Measurements from ENCODE around the gene CEP290.

Gene CEP290

GRCh38 chr12:88062474-88062873, 79.4 kb downstream of the CEP290 start:
- H3K4me1 ChIP-seq (ENCODE audit: control insufficient read depth, insufficient read depth, low read length, poor library complexity, severe bottlenecking): no peaks in the 10 kb centered on the region
- H3K27me3 ChIP-seq (replicated peaks; ENCODE audit: control insufficient read depth, insufficient read depth, low read length, poor library complexity, severe bottlenecking): no peaks in the 10 kb centered on the region
- no peak overlapping the region for H3K4me3 ChIP-seq (ENCODE audit: insufficient read depth, low read depth, low read length, poor library complexity, severe bottlenecking)
- H3K36me3 ChIP-seq (ENCODE audit: control insufficient read depth, insufficient read depth, low read length): peaks cover 15% of the 10 kb centered on the region
- no peak overlapping the region for H3K27ac ChIP-seq (ENCODE audit: insufficient read depth, low read length, poor library complexity, severe bottlenecking)
- H3K9me3 ChIP-seq (ENCODE audit: control insufficient read depth, low read length): no peaks in the 10 kb centered on the region
- DNase-seq: no peak

DNA sequence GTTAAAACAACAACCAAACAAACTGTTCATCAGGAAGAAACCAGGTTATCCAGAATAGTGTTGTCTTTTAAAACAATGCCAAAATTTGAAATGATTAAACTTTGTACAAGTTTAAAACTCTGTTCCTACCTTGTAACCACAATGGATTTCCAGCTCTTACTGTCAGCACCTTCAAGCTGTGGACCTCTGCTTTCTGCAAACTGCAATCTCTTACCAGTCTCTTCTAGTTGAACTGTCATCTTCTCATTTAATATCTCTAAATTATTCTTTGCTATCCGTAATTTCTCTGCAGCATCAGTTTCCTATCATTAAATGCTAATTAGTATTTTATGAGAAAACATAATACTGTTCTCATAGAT, 83.2 kb downstream of the CEP290 start:
- H3K27ac ChIP-seq (ENCODE audit: insufficient read depth, low read length, poor library complexity, severe bottlenecking): no peak overlapping the region

DNA sequence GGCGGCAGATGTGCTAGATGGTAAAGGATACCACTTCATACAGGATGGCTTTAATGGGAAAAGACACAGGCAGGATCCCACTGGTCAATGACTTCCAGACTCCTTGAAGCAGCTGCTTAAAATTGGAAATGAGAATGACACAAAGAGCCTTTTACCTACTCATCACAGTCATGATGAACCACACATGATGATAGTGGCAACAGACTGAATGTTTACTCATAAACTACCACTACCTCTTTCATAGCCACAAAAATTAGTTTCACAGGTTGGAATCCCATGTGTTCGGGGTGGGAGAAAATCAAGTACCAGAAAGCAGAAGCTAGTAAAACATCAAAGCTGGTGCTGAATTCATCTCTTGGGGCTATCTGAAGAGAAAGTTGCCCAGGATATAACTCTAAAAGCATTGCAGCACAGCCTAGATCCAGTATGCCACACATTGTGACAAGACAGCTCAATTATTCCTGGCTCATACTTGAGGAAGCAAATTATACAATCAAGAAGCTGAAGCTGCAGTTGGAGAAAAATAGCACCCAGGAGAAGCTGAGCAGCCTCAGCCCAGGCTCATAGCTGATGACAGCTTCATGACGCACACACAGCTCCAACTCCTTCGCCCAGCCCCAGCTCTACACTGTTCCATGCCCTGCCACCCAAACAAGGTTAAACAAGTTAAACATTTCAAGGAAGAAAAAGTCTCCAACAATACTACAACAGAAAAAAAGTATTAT, 83.7 kb downstream of the CEP290 start:
- H3K9me3 ChIP-seq (ENCODE audit: control insufficient read depth, low read length): no peaks in the 10 kb centered on the region
- no peak overlapping the region for H3K4me3 ChIP-seq (ENCODE audit: insufficient read depth, low read depth, low read length, poor library complexity, severe bottlenecking)
- H3K36me3 ChIP-seq (ENCODE audit: control insufficient read depth, insufficient read depth, low read length): peaks cover 22% of the 10 kb centered on the region
- no peaks in the 10 kb centered on the region for H3K4me1 ChIP-seq (ENCODE audit: control insufficient read depth, insufficient read depth, low read length, poor library complexity, severe bottlenecking)
- no peak for DNase-seq
- H3K27ac ChIP-seq (ENCODE audit: insufficient read depth, low read length, poor library complexity, severe bottlenecking): no peak overlapping the region
- H3K27me3 ChIP-seq (replicated peaks; ENCODE audit: control insufficient read depth, insufficient read depth, low read length, poor library complexity, severe bottlenecking): no peaks in the 10 kb centered on the region

More for the DNA sequence above, 83.2 kb downstream of the CEP290 start:
- Histone ChIP-seq H3K27me3 (replicated peaks; ENCODE audit: control insufficient read depth, insufficient read depth, low read length, poor library complexity, severe bottlenecking) (no peaks in the 10 kb centered on the region), H3K4me3 (ENCODE audit: insufficient read depth, low read depth, low read length, poor library complexity, severe bottlenecking) (no peak overlapping the region), H3K4me1 (ENCODE audit: control insufficient read depth, insufficient read depth, low read length, poor library complexity, severe bottlenecking) (no peaks in the 10 kb centered on the region), H3K9me3 (ENCODE audit: control insufficient read depth, low read length) (no peaks in the 10 kb centered on the region), H3K36me3 (ENCODE audit: control insufficient read depth, insufficient read depth, low read length) (peaks cover 22% of the 10 kb centered on the region)
- DNase-seq: no peak

- peaks cover 22% of the 10 kb centered on the region for H3K36me3 ChIP-seq (ENCODE audit: control insufficient read depth, insufficient read depth, low read length)
- no peak overlapping the region for H3K27ac ChIP-seq (ENCODE audit: insufficient read depth, low read length, poor library complexity, severe bottlenecking)
These were observed 85.3 kb downstream of the CEP290 start for GRCh38 chr12:88056571-88056970.

GRCh38 chr12:88052686-88053085, 89.2 kb downstream of the CEP290 start:
- no peak for DNase-seq
- Histone ChIP-seq H3K9me3 (ENCODE audit: control insufficient read depth, low read length) (no peaks in the 10 kb centered on the region), H3K4me3 (ENCODE audit: insufficient read depth, low read depth, low read length, poor library complexity, severe bottlenecking) (no peak overlapping the region), H3K27me3 (replicated peaks; ENCODE audit: control insufficient read depth, insufficient read depth, low read length, poor library complexity, severe bottlenecking) (no peaks in the 10 kb centered on the region), H3K27ac (ENCODE audit: insufficient read depth, low read length, poor library complexity, severe bottlenecking) (no peak overlapping the region), H3K4me1 (ENCODE audit: control insufficient read depth, insufficient read depth, low read length, poor library complexity, severe bottlenecking) (no peaks in the 10 kb centered on the region), H3K36me3 (ENCODE audit: control insufficient read depth, insufficient read depth, low read length) (peaks cover 33% of the 10 kb centered on the region)

More at GRCh38 chr12:88056571-88056970, 85.3 kb downstream of the CEP290 start:
- Histone ChIP-seq H3K9me3 (ENCODE audit: control insufficient read depth, low read length) (no peaks in the 10 kb centered on the region), H3K4me1 (ENCODE audit: control insufficient read depth, insufficient read depth, low read length, poor library complexity, severe bottlenecking) (no peaks in the 10 kb centered on the region), H3K4me3 (ENCODE audit: insufficient read depth, low read depth, low read length, poor library complexity, severe bottlenecking) (no peak overlapping the region), H3K27me3 (replicated peaks; ENCODE audit: control insufficient read depth, insufficient read depth, low read length, poor library complexity, severe bottlenecking) (no peaks in the 10 kb centered on the region)
- DNase-seq: no peak

- no peaks in the 10 kb centered on the region for H3K9me3 ChIP-seq (ENCODE audit: control insufficient read depth, low read length)
- no peaks in the 10 kb centered on the region for H3K4me1 ChIP-seq (ENCODE audit: control insufficient read depth, insufficient read depth, low read length, poor library complexity, severe bottlenecking)
- H3K27ac ChIP-seq (ENCODE audit: insufficient read depth, low read length, poor library complexity, severe bottlenecking): no peak overlapping the region
- no peak for DNase-seq
- no peak overlapping the region for H3K4me3 ChIP-seq (ENCODE audit: insufficient read depth, low read depth, low read length, poor library complexity, severe bottlenecking)
- no peaks in the 10 kb centered on the region for H3K27me3 ChIP-seq (replicated peaks; ENCODE audit: control insufficient read depth, insufficient read depth, low read length, poor library complexity, severe bottlenecking)
- peaks cover 48% of the 10 kb centered on the region for H3K36me3 ChIP-seq (ENCODE audit: control insufficient read depth, insufficient read depth, low read length)
These were observed 97.9 kb downstream of the CEP290 start for GRCh38 chr12:88044035-88044434.

DNA sequence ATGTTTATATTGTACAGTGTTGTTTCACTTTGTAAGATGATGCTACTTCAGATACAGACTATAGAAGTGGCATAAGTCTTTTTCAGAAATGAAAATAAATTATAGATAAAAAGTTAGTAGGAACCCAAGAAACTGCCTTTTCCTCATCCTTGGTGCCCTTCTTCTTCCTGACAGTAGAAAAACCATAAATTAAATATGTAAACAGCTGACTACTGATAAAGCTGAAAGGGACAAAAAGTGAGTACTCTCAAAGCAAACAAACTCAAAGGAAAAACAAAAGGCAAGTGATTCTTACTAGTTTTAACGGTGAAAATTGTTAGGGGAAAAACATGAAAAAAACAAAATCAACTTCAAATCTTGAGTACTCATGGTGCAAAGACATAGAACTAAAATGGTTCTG, 104.1 kb downstream of the CEP290 start:
- H3K27me3 ChIP-seq (replicated peaks; ENCODE audit: control insufficient read depth, insufficient read depth, low read length, poor library complexity, severe bottlenecking): no peaks in the 10 kb centered on the region
- DNase-seq: no peak
- no peak overlapping the region for H3K4me3 ChIP-seq (ENCODE audit: insufficient read depth, low read depth, low read length, poor library complexity, severe bottlenecking)
- H3K4me1 ChIP-seq (ENCODE audit: control insufficient read depth, insufficient read depth, low read length, poor library complexity, severe bottlenecking): peaks cover 18% of the 10 kb centered on the region
- H3K9me3 ChIP-seq (ENCODE audit: control insufficient read depth, low read length): no peaks in the 10 kb centered on the region
- H3K27ac ChIP-seq (ENCODE audit: insufficient read depth, low read length, poor library complexity, severe bottlenecking): no peak overlapping the region
- H3K36me3 ChIP-seq (ENCODE audit: control insufficient read depth, insufficient read depth, low read length): no peaks in the 10 kb centered on the region

- no peak for DNase-seq
- Histone ChIP-seq H3K36me3 (ENCODE audit: control insufficient read depth, insufficient read depth, low read length) (no peaks in the 10 kb centered on the region), H3K4me3 (ENCODE audit: insufficient read depth, low read depth, low read length, poor library complexity, severe bottlenecking) (peak overlapping the region; percentile 75), H3K4me1 (ENCODE audit: control insufficient read depth, insufficient read depth, low read length, poor library complexity, severe bottlenecking) (peaks cover 18% of the 10 kb centered on the region), H3K27me3 (replicated peaks; ENCODE audit: control insufficient read depth, insufficient read depth, low read length, poor library complexity, severe bottlenecking) (no peaks in the 10 kb centered on the region), H3K27ac (ENCODE audit: insufficient read depth, low read length, poor library complexity, severe bottlenecking) (no peak overlapping the region), H3K9me3 (ENCODE audit: control insufficient read depth, low read length) (no peaks in the 10 kb centered on the region)
These were observed 105.4 kb downstream of the CEP290 start for GRCh38 chr12:88036353-88036965.

DNA sequence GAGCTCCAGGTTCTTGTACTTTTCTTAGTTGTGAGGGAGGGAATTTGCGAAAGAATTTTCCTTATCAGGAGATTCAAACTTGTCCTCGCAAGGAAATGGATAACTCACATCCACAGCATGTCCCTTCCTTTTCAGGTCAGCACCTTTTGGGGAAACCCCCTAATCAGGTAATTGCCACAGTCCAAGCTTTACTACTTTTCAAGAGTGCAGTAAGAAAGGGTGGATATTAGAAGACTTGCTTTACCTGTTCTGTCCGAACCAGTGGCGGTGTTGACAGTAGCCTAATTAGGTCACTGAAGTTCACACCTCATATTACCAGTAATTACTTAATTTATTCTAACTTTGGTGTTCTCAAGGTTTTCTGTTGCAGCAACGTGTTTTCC, 106.0 kb downstream of the CEP290 start:
- Histone ChIP-seq H3K27ac (ENCODE audit: insufficient read depth, low read length, poor library complexity, severe bottlenecking) (peak overlapping the region; percentile 70), H3K4me3 (ENCODE audit: insufficient read depth, low read depth, low read length, poor library complexity, severe bottlenecking) (peak overlapping the region; percentile 75), H3K4me1 (ENCODE audit: control insufficient read depth, insufficient read depth, low read length, poor library complexity, severe bottlenecking) (peaks cover 18% of the 10 kb centered on the region), H3K27me3 (replicated peaks; ENCODE audit: control insufficient read depth, insufficient read depth, low read length, poor library complexity, severe bottlenecking) (no peaks in the 10 kb centered on the region), H3K9me3 (ENCODE audit: control insufficient read depth, low read length) (no peaks in the 10 kb centered on the region), H3K36me3 (ENCODE audit: control insufficient read depth, insufficient read depth, low read length) (no peaks in the 10 kb centered on the region)
- DNase-seq: no peak

DNA sequence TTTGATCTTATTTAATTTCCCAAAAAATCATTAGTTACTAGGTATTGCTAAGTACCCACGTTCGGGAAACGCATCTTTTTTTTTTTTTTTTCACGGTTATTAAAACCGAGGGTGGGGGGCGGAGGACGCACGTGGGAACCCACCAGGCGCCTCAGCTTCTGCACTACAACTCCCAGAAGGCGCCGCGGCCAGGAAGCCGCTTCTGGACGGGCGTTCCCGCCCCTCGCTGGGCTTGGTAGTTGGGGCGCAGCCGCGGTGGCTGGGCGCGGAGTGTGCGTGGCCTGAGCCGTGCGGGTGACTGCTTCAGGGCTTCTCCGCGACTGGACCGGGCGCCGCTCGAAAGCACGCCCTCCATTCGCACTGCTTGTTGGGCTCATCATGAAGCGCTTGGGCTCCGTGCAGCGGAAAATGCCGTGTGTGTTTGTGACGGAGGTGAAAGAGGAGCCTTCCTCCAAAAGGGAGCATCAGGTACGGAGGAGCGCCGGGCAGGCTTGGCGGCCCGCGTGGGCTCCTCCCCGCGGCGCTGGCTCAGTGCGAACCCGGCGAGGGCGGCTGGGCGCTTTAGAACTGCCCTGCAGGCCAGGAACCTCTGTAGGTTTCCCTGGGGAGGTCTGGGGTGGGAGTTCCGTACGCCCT, 106.5 kb downstream of the CEP290 start:
- Histone ChIP-seq H3K36me3 (ENCODE audit: control insufficient read depth, insufficient read depth, low read length) (no peaks in the 10 kb centered on the region), H3K9me3 (ENCODE audit: control insufficient read depth, low read length) (no peaks in the 10 kb centered on the region), H3K4me1 (ENCODE audit: control insufficient read depth, insufficient read depth, low read length, poor library complexity, severe bottlenecking) (peaks cover 18% of the 10 kb centered on the region), H3K27ac (ENCODE audit: insufficient read depth, low read length, poor library complexity, severe bottlenecking) (peak overlapping the region; percentile 70), H3K4me3 (ENCODE audit: insufficient read depth, low read depth, low read length, poor library complexity, severe bottlenecking) (peak overlapping the region; percentile 75), H3K27me3 (replicated peaks; ENCODE audit: control insufficient read depth, insufficient read depth, low read length, poor library complexity, severe bottlenecking) (no peaks in the 10 kb centered on the region)
- peak; percentile 63 to 78 (median 74) for DNase-seq
